ENCODE measurements around the gene ARMH3.

DNA sequence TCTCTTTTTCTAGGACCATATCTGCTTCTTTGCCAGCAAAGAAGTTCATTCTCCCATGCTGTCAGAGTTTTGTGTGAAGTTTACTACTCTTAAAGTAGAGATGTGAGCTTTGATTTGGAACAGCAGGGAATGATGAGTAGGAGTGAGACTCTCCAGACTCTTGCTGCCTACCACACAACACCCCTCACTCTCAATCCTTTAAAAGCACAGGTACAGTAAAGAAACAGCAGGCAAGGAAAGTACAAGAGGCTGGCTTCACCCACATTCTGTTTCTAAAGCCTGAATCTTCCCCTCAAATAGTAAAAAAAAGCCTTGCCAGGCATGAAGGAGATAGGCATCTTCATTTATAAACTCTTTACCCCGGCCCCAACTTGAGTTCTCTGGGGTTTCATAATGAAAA is 97.3 kb downstream of the ARMH3 start:
- TF ChIP-seq CTCF (IDR thresholded peaks at IDR 0.05; ENCODE audit: low read depth, low read length, poor library complexity, severe bottlenecking) = no peak
- no peak for TF ChIP-seq EZH2phosphoT487 (IDR thresholded peaks at IDR 0.05; ENCODE audit: borderline replicate concordance, low read length)

Data from DOHH2 (cell line).